Mucosa of rectum (tissue), 2 donors: Measurements from ENCODE around the gene SPTSSB.
A peak's percentile ranks its signal among the peaks of the same experiment; 100 is the strongest.

Source experiments
- H3K27ac ChIP-seq, 2 donors: one replicate each; pipeline ENCODE4 v1.7.0; 2013; ENCODE audit warnings: inconsistent platforms in 2 of 2, low read depth in 2 of 2, low read length in 2 of 2
- H3K27me3 ChIP-seq, 2 donors: one replicate each; pipeline ENCODE4 v1.7.0; 2013; ENCODE audit warnings: low read length in 2 of 2; ENCODE audit not compliant: control insufficient read depth in 2 of 2, insufficient read depth in 2 of 2
- H3K36me3 ChIP-seq, 2 donors: one replicate each; pipeline ENCODE4 v1.7.0; 2013; ENCODE audit warnings: low read length in 2 of 2; ENCODE audit not compliant: control insufficient read depth in 2 of 2, insufficient read depth in 2 of 2
- H3K4me1 ChIP-seq, 2 donors: one replicate each; pipeline ENCODE4 v1.7.0; 2013; ENCODE audit warnings: low read length in 2 of 2, mild to moderate bottlenecking in 1 of 2; ENCODE audit not compliant: control insufficient read depth in 2 of 2, insufficient read depth in 2 of 2
- H3K4me3 ChIP-seq, 2 donors: one replicate each; pipeline ENCODE4 v1.7.0; 2013; ENCODE audit warnings: low read length in 2 of 2
- H3K9ac ChIP-seq, 2 donors: one replicate each; pipeline ENCODE4 v1.7.0; 2013; ENCODE audit warnings: low read length in 2 of 2, low read depth in 1 of 2, mild to moderate bottlenecking in 1 of 2
- H3K9me3 ChIP-seq, 2 donors: one replicate each; pipeline ENCODE4 v1.7.0; 2013; ENCODE audit warnings: low read length in 2 of 2; ENCODE audit not compliant: control insufficient read depth in 2 of 2
- donor health status: healthy.
- donor health status: Normal muscosa, but diverticular disease.

The SPTSSB gene

GRCh38 chr3:161392853-161393252 lies 21.5 kb upstream of the SPTSSB start:
- Histone ChIP-seq H3K9me3 (no peaks in the 10 kb centered on the region), H3K36me3 (no peaks in the 10 kb centered on the region), H3K4me3 (no peak overlapping the region), H3K9ac (no peak overlapping the region), H3K4me1 (peaks cover 0 to 9% of the 10 kb centered on the region in 2 donors), H3K27me3 (no peaks in the 10 kb centered on the region), H3K27ac (no peak overlapping the region)

- H3K4me3 ChIP-seq = no peak overlapping the region
- peaks cover 0 to 9% of the 10 kb centered on the region in 2 donors for H3K4me1 ChIP-seq
- no peaks in the 10 kb centered on the region for H3K27me3 ChIP-seq
- no peak overlapping the region for H3K27ac ChIP-seq
- no peaks in the 10 kb centered on the region for H3K36me3 ChIP-seq
- H3K9ac ChIP-seq = no peak overlapping the region
- H3K9me3 ChIP-seq = no peaks in the 10 kb centered on the region
These were observed 18.9 kb upstream of the SPTSSB start for GRCh38 chr3:161390200-161390599.

- H3K4me1 ChIP-seq = peaks cover 0 to 5% of the 10 kb centered on the region in 2 donors
- no peak overlapping the region for H3K9ac ChIP-seq
- no peak overlapping the region for H3K4me3 ChIP-seq
- no peaks in the 10 kb centered on the region for H3K9me3 ChIP-seq
- no peaks in the 10 kb centered on the region for H3K27me3 ChIP-seq
- no peaks in the 10 kb centered on the region for H3K36me3 ChIP-seq
- no peak overlapping the region for H3K27ac ChIP-seq
These were observed 18.2 kb upstream of the SPTSSB start for GRCh38 chr3:161389445-161390035.

DNA sequence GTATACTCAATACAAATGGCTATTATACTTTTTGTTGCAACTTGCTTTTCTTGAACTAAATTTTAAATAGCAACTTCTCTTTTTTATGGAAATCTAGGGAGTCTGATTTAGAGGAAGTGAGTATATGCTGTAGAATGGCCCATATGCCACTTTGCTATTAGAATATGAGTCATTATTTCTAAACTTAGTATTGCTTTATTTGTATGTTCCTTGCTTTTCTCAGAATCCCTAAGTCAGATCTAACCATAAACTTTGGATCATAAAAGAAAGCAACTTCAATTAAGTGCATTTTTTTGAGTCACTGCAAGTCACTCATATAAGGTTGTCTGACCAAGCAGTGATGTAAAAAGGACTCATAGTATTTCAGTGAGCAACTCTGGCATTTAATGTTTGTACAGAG lies 17.5 kb upstream of the SPTSSB start:
- Histone ChIP-seq H3K27me3 (no peaks in the 10 kb centered on the region), H3K9ac (no peak overlapping the region), H3K9me3 (no peaks in the 10 kb centered on the region), H3K4me1 (peaks cover 0 to 2% of the 10 kb centered on the region in 2 donors), H3K4me3 (no peak overlapping the region), H3K36me3 (no peaks in the 10 kb centered on the region), H3K27ac (no peak overlapping the region)

DNA sequence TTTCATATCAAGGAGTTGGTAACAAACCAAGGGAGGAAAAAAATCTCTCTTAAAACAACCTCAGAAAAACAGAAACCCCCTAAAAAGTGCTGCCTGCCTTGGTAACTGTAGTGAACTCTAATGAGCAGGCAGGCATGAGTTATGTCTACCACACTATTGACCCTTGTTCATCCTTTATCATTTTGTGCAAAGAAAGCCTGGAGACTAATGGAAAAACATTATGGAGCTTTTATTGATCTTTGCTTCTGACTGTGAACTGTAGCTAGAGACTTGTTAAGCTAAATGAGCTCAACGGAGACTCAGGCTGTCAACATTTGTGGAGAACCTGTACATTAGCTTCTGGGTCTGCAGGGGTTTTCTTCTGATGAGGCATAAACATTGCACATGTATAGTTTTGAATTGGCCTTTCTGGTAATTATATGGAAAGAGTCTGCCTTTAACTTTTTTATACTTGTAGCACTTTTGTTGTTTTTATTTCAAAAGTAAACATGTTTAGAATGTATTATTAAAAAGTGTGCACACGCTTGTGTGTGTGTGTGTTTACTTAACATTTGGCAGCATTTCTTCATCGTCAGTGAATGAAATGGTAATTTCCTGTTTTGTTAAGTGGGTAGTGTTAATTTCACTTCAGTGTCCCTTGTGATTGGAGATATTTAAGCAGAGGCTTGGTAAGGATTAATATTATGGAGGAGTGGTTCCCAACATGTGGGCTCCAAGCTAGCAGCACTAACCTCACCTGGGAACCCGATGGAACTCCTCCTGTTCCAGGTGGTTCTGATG lies 15.9 kb upstream of the SPTSSB start:
- Histone ChIP-seq H3K27ac (no peak overlapping the region), H3K9ac (no peak overlapping the region), H3K4me3 (no peak overlapping the region), H3K4me1 (peaks cover 0 to 2% of the 10 kb centered on the region in 2 donors), H3K27me3 (no peaks in the 10 kb centered on the region), H3K36me3 (no peaks in the 10 kb centered on the region), H3K9me3 (no peaks in the 10 kb centered on the region)

DNA sequence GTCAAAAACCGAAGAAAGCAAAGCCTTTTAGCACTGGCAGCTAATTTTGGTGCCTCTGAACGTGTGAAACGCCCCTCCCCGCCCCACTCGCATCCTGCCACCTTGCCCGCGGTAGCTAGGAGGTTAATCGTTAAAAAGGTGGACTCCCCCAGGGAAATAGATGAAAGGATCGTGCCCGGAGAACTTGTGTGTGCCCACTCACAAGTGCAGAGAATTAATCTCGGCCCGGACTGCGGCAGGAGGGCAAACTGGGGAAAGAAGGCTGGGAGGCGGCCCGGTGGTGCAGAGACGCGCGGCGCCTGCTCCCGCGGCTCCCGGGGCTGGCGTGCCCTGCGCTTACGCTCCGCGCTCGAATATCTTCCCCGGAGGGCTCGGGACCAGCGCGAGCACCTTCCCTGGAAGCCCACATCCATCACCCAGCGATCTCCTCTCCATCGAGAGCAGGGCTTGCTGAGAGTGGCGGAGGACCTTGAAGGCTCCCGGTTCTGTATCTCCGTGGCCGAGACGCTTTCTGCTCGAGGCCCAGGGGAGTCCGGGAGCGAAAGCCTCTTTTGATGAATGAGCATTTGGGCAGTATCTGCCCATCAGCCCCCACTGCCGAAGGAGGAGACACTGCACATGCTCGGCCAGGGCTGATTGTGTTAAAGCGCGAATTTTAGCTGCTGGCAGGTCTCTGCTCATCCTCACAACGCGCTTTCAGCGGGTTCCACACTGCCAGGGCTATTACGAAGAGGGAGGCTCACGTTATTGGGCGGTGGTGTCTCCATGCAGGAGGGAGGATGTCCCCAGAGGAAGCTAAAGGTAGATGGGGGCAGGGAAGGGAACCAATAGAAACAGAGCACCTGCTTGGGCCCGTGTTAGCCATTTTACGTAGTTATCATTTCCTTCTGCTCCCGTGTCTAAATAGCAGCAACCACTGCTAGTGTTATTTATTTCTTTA lies 1.3 kb upstream of the SPTSSB start:
- Histone ChIP-seq H3K27ac (no peak overlapping the region), H3K4me1 (peaks cover 3 to 17% of the 10 kb centered on the region in 2 donors), H3K36me3 (no peaks in the 10 kb centered on the region), H3K4me3 (peak overlapping the region; percentile 61 to 67), H3K27me3 (peaks cover 4 to 19% of the 10 kb centered on the region in 2 donors), H3K9me3 (no peaks in the 10 kb centered on the region), H3K9ac (peak overlapping the region in 1 of 2 donors; percentile 2)

- Histone ChIP-seq H3K4me3 (no peak overlapping the region), H3K4me1 (peaks cover 3 to 17% of the 10 kb centered on the region in 2 donors), H3K36me3 (no peaks in the 10 kb centered on the region), H3K27me3 (peaks cover 4 to 19% of the 10 kb centered on the region in 2 donors), H3K27ac (no peak overlapping the region), H3K9ac (no peak overlapping the region), H3K9me3 (no peaks in the 10 kb centered on the region)
These were observed 1.8 kb downstream of the SPTSSB start for GRCh38 chr3:161369531-161369930.

- Histone ChIP-seq H3K27ac (no peak overlapping the region), H3K9ac (no peak overlapping the region), H3K4me3 (no peak overlapping the region), H3K4me1 (no peaks in the 10 kb centered on the region), H3K27me3 (peaks cover 0 to 4% of the 10 kb centered on the region in 2 donors), H3K36me3 (no peaks in the 10 kb centered on the region), H3K9me3 (no peaks in the 10 kb centered on the region)
These were observed 5.2 kb downstream of the SPTSSB start for GRCh38 chr3:161366094-161366493.

DNA sequence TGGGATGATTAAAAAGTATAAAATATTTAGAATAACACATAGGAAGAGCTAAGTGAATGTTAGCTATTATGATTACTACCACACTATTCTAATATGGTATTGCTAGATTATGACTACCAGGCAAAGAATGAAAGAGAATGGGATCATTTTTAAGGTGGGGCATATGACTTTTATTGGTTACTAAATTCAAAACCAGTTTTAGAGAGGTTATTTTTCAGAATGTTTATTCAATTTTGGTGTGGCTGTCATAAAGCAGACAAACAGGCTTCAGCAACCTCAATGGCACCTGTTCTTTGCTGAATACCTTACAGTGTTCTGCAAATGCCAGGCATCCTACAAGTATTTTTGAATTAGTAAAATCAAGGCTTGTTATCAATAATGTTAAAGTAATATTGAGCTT lies 12.8 kb downstream of the SPTSSB start:
- H3K27ac ChIP-seq = no peak overlapping the region
- H3K27me3 ChIP-seq = no peaks in the 10 kb centered on the region
- no peaks in the 10 kb centered on the region for H3K36me3 ChIP-seq
- H3K4me3 ChIP-seq = no peak overlapping the region
- H3K9me3 ChIP-seq = no peaks in the 10 kb centered on the region
- H3K4me1 ChIP-seq = no peaks in the 10 kb centered on the region
- H3K9ac ChIP-seq = no peak overlapping the region

DNA sequence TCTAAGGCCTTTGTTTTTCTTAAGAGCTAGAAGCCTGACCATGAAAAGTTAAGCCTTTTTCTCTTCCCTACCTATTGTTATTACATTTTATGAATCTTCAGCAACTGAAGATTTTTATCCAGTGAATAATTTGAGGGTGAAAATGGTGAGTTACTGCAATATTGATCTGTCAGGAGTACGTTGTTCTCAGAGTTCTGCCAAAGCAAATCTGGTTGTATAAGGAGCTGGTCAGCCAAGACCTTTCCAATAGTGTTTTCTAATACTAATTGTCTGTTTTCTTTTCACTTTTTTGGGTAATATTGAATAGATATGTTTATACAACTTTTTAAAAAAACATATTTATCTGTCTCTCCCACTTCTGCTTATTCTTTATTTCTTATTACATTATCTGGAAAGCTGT lies 15.0 kb downstream of the SPTSSB start:
- Histone ChIP-seq H3K36me3 (no peaks in the 10 kb centered on the region), H3K9me3 (no peaks in the 10 kb centered on the region), H3K27me3 (no peaks in the 10 kb centered on the region), H3K4me3 (no peak overlapping the region), H3K4me1 (no peaks in the 10 kb centered on the region), H3K9ac (no peak overlapping the region), H3K27ac (no peak overlapping the region)
